Heart right ventricle (tissue), 16 donors: ENCODE data around the gene CCDC97. TPM values are rescaled to one million over a fixed set of nuclear protein-coding genes. Genes with fewer than 3 reads are reported as not detected.

Experiments used
- ATAC-seq, 8 donors: fragments of 200-7000 bp; cut with Tn5 transposase; one replicate each; pipeline ENCODE4 v1.9.1; 2020; ENCODE audit warnings: mild to moderate bottlenecking in 8 of 8, moderate library complexity in 8 of 8, moderate number of reproducible peaks in 1 of 8
- DNase-seq, 2 donors: peaks; one replicate each; pipeline ENCODE4 v3.0.0-alpha.2; 2020
- H3K27ac ChIP-seq, 10 donors: fragments of 200-600 bp; sonication (generic) in 2 of 10; one replicate each; pipeline versions ENCODE4 v1.5.0 to v1.8.0; 2020 to 2022; ENCODE audit warnings: mild to moderate bottlenecking in 3 of 10
- H3K27me3 ChIP-seq, 7 donors: fragments of 200-600 bp; one replicate each; pipeline ENCODE4 v1.8.0; 2021 to 2022; ENCODE audit warnings: mild to moderate bottlenecking in 2 of 7
- H3K36me3 ChIP-seq, 9 donors: fragments of 200-600 bp; sonication (generic) in 1 of 9; one replicate each; pipeline versions ENCODE4 v1.5.0 to v1.8.0; 2020 to 2022; ENCODE audit warnings: mild to moderate bottlenecking in 2 of 9
- H3K4me1 ChIP-seq, 9 donors: fragments of 200-600 bp; sonication (generic) in 1 of 9; one replicate each; pipeline versions ENCODE4 v1.5.0 to v1.8.0; 2020 to 2022; ENCODE audit warnings: mild to moderate bottlenecking in 4 of 9
- H3K4me3 ChIP-seq, 10 donors: fragments of 200-600 bp; sonication (generic) in 2 of 10; one replicate each; pipeline versions ENCODE4 v1.5.0 to v1.8.0; 2020 to 2022; ENCODE audit warnings: mild to moderate bottlenecking in 7 of 10, moderate library complexity in 2 of 10
- H3K9me3 ChIP-seq, 11 donors: fragments of 200-600 bp in 10 of 11; sonication (generic) in 2 of 11; one replicate each; pipeline versions ENCODE4 v1.5.0 to v1.8.0; 2013 to 2022; ENCODE audit warnings: mild to moderate bottlenecking in 2 of 11, control low read depth in 1 of 11, moderate library complexity in 1 of 11
- CTCF ChIP-seq, 9 donors: fragments of 200-600 bp; sonication (generic) in 2 of 9; IDR thresholded peaks; one replicate each; pipeline versions ENCODE4 v1.5.0 to v1.8.0; 2021 to 2022; ENCODE audit warnings: antibody characterized with exemption in 9 of 9, mild to moderate bottlenecking in 5 of 9, moderate library complexity in 1 of 9
- WGBS, 2 donors: extraction: QIAGEN DNeasy Blood & Tissue Kit; methylation state at CpG; one replicate each; pipeline ENCODE4 v1.1.7; 2013; ENCODE audit warnings: inconsistent platforms in 1 of 2; 5-methylcytosine and 5-hydroxymethylcytosine counted together
- intact Hi-C, 10 donors: fragments of 100-400 bp; cut with DNase I; formaldehyde crosslinking; loops; one replicate each; pipeline versions ENCODE4 v1.11.1 to v1.14.2; 2022
- polyA plus RNA-seq, 2 donors: library from polyadenylated mRNA; stranded (reverse); fragments of 200-250 nt; gene quantifications; one replicate each; pipeline ENCODE4 v1.2.3, GENCODE V29; 2013
- total RNA-seq, 10 donors: library from RNA; stranded (reverse); fragmentation: NEBNext Ultra II Directional in 3 of 10; extraction: Animal tissue kit (Norgen Biotek cat#: 25700) in 3 of 10; gene quantifications; one replicate each; pipeline versions ENCODE4 v1.2.1 to v1.2.4, GENCODE V29; 2021 to 2023
- donor health status: Arrhythmogenic right ventricular cardiomyopathy.
- donor health status: ischemic (EF 13 %, LVEDD 7.1; RV severe dilation, severe dysfunction).
- donor health status: healthy with polysubstance abuse.
- donor health status: DM: no; HTN: yes; CAD: no.
- donor health status: DM: no; HTN: no; CAD: no.
- donor health status: ischemic (EF 25% LVEDD 6.9; RV normal size, moderate dysfunction).
- donor health status: ischemic (EF 25% LVEDD 5.7; RV mildly dilated, moderate dysfunction).
- donor health status: healthy.
- donor health status: DM: yes; HTN: yes; CAD: no.
- donor health status: Ischemic cardiomyopathy.
- donor health status: ischemic (EF 35%, LVEDD 5.7; RV mildly dilated, moderate dysfunction).
- donor health status: nonischemic (EF 11% LVEDD 7.7; RV severe dilation, severe dysfunction).
- donor health status: DM: yes; HTN: yes; CAD: no.
- donor health status: PGD.
- donor health status: ischemic (EF 29% LVEDD 5.4; RV normal size, mild dysfunction).
- donor health status: nonischemic (EF 23%, LVEDD 6.1; RV moderate dilation, normal function).

CCDC97 gene
- total and polyA plus RNA-seq, 12 donors, result 11.3 to 19.2 (median 16.1) TPM

- H3K36me3 ChIP-seq, result peaks cover 0 to 65% (median 47%) of the 10 kb centered on the region in 9 donors
- ATAC-seq, result peak; percentile 4 to 48 (median 23)
- H3K9me3 ChIP-seq, result no peaks in the 10 kb centered on the region
- no peaks in the 10 kb centered on the region for H3K27me3 ChIP-seq
- no peak for DNase-seq
- peaks cover 11 to 72% (median 47%) of the 10 kb centered on the region in 9 donors for H3K4me1 ChIP-seq
- peak overlapping the region; percentile 15 to 84 (median 70) for H3K4me3 ChIP-seq
- intact Hi-C loops, result loop anchor here (2.0 to 5.0 kb wide), 10 partner anchors 42 to 337 kb away; partner anchors contain the start of genes TGFB1 (in 6 of the 10), HNRNPUL1 (in 3 of the 10), B3GNT8 (in 2 of the 10) and DMAC2 (in 1 of the 10)
- 10 to 15% methylated on average over 26 of the region's 26 CpGs for WGBS, 2 donors
- H3K27ac ChIP-seq, result peak overlapping the region; percentile 89 to 99 (median 94)
- TF ChIP-seq CTCF (IDR thresholded peaks at IDR 0.05), result no peak
Measured at GRCh38 chr19:41309180-41310032, 566 bp upstream of the CCDC97 start.

DNA sequence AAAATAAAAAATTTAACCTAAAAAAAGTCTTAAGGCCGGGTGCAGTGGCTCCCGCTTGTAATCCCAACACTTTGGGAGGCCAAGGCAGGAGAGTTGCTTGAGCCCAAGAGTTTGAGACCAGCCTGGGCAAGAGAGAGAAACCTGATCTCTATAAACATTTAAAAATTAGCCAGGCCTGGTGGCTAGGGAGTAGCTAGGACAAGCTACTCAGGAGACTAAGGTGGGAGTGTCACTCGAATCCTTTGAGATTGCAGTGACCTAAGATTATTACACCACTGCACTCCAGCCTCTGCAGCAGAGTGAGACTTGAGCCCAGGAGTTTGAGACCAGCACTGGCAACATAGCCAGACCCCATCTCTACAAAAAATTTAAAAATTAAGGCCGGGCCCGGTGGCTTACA lies 1.1 kb downstream of the CCDC97 start:
- intact Hi-C loops, result loop anchor here in 6 of 10 donors (2.0 to 5.0 kb wide), 5 partner anchors 41 to 126 kb away; partner anchors contain the start of genes TGFB1 (in 6 of the 6), B3GNT8 (in 1 of the 6) and DMAC2 (in 1 of the 6)
- H3K27ac ChIP-seq, result peak overlapping the region in 7 of 10 donors; percentile 92 to 99 (median 95)
- H3K4me3 ChIP-seq, result peak overlapping the region; percentile 15 to 84 (median 70)
- DNase-seq (no peak), ATAC-seq (no peak)
- no peak for TF ChIP-seq CTCF (IDR thresholded peaks at IDR 0.05)
- no peaks in the 10 kb centered on the region for H3K27me3 ChIP-seq
- H3K9me3 ChIP-seq, result no peaks in the 10 kb centered on the region
- H3K4me1 ChIP-seq, result peaks cover 6 to 57% (median 39%) of the 10 kb centered on the region in 9 donors
- 58 to 64% methylated on average over 5 of the region's 5 CpGs for WGBS, 2 donors
- peaks cover 0 to 65% (median 34%) of the 10 kb centered on the region in 9 donors for H3K36me3 ChIP-seq

DNA sequence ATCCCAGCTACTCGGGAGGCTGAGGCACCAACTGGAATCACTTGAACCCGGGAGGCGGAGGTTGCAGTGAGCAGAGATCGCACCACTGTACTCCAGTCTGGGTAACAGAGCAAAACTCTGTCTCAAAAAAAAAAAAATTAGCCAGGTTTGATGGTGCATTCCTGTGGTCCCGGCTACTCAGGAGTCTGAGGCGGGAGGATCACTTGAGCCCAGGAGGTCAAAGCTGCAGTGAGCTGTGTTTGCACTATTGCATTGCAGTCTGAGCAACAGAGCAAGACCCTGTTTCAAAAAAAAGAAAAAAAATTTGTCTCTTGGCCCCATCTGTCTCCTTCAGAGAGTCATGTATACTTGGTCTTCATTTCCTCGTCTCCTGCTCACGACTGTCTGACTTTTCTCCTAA lies 1.6 kb downstream of the CCDC97 start:
- TF ChIP-seq CTCF (IDR thresholded peaks at IDR 0.05), result no peak
- no peak for DNase-seq
- no peak for ATAC-seq
- Histone ChIP-seq H3K27ac (no peak overlapping the region), H3K27me3 (no peaks in the 10 kb centered on the region), H3K36me3 (peaks cover 0 to 65% (median 34%) of the 10 kb centered on the region in 9 donors), H3K4me3 (peak overlapping the region in 3 of 10 donors; percentile 69 to 84 (median 82)), H3K4me1 (peaks cover 6 to 52% (median 39%) of the 10 kb centered on the region in 9 donors), H3K9me3 (no peaks in the 10 kb centered on the region)
- WGBS, 2 donors, result 85% methylated on average over 8 of the region's 8 CpGs
- intact Hi-C loops, result loop anchor here in 6 of 10 donors (2.0 to 5.0 kb wide), 5 partner anchors 41 to 126 kb away; partner anchors contain the start of genes TGFB1 (in 6 of the 6), B3GNT8 (in 1 of the 6) and DMAC2 (in 1 of the 6)

- H3K9me3 ChIP-seq, result no peaks in the 10 kb centered on the region
- no peaks in the 10 kb centered on the region for H3K27me3 ChIP-seq
- intact Hi-C loops, result no loop called here
- no peak overlapping the region for H3K4me3 ChIP-seq
- peaks cover 0 to 97% (median 44%) of the 10 kb centered on the region in 9 donors for H3K36me3 ChIP-seq
- no peak for ATAC-seq
- TF ChIP-seq CTCF (IDR thresholded peaks at IDR 0.05), result no peak
- no peak overlapping the region for H3K27ac ChIP-seq
- DNase-seq, result no peak
- peaks cover 2 to 18% (median 10%) of the 10 kb centered on the region in 9 donors for H3K4me1 ChIP-seq
- WGBS, 2 donors, result 97 to 98% methylated on average over 24 of the region's 24 CpGs
Measured at GRCh38 chr19:41316306-41316920, 6.4 kb downstream of the CCDC97 start.
